SK-N-SH treated with all-trans-retinoic acid at 6 μM for 48 hours (cell line): ENCODE results near the gene MACF1.

ENCODE experiments used
- ARNTL ChIP-seq: fragments of 450-650 bp; formaldehyde crosslinking; IDR thresholded peaks from 2 replicates; pipeline ENCODE4 v1.5.0; 2020; ENCODE audit warnings: low read depth, mild to moderate bottlenecking, moderate library complexity, borderline replicate concordance
- BACH2 ChIP-seq: fragments of 250-450 bp; sonication (Bioruptor Pico); IDR thresholded peaks from 2 replicates; pipeline ENCODE4 v1.9.0; 2021; ENCODE audit warnings: mild to moderate bottlenecking, borderline replicate concordance
- OSR1 ChIP-seq: fragments of 250-450 bp; sonication (Bioruptor Pico); IDR thresholded peaks from 2 replicates; pipeline ENCODE4 v1.8.0; 2022; ENCODE audit warnings: moderate library complexity, mild to moderate bottlenecking, inconsistent platforms
- PPARA ChIP-seq: fragments of 250-450 bp; sonication (Bioruptor Pico); IDR thresholded peaks from 2 replicates; pipeline ENCODE4 v1.5.0; 2020; ENCODE audit warnings: mild to moderate bottlenecking, borderline replicate concordance
- RARB ChIP-seq: fragments of 250-450 bp; sonication (Bioruptor Pico); IDR thresholded peaks from 2 replicates; pipeline ENCODE4 v1.8.0; 2021; ENCODE audit warnings: mild to moderate bottlenecking, moderate library complexity
- SNAI2 ChIP-seq: fragments of 250-450 bp; sonication (Bioruptor Pico); IDR thresholded peaks from 2 replicates; pipeline ENCODE4 v1.5.0; 2020; ENCODE audit warnings: mild to moderate bottlenecking, moderate library complexity
- TCF4 ChIP-seq: fragments of 250-450 bp; sonication (Bioruptor Pico); IDR thresholded peaks from 2 replicates; pipeline ENCODE4 v1.8.0; 2021; ENCODE audit warnings: mild to moderate bottlenecking, moderate library complexity, borderline replicate concordance
- ZC3H10 ChIP-seq: fragments of 250-450 bp; sonication (Bioruptor Pico); IDR thresholded peaks from 2 replicates; pipeline ENCODE4 v1.5.1; 2021; ENCODE audit warnings: mild to moderate bottlenecking, moderate library complexity
- ZNF565 ChIP-seq: fragments of 450-650 bp; formaldehyde crosslinking; conservative IDR thresholded peaks from 2 replicates; pipeline ENCODE4 v1.5.0; 2020; ENCODE audit warnings: low read depth, mild to moderate bottlenecking, moderate library complexity
- ZNF70 ChIP-seq: fragments of 450-650 bp; formaldehyde crosslinking; IDR thresholded peaks from 2 replicates; pipeline ENCODE4 v1.5.0; 2020; ENCODE audit warnings: mild to moderate bottlenecking, moderate library complexity
- ZNF8 ChIP-seq: fragments of 450-650 bp; formaldehyde crosslinking; IDR thresholded peaks from 2 replicates; pipeline ENCODE4 v1.5.0; 2020; ENCODE audit warnings: mild to moderate bottlenecking, moderate library complexity
- TF ChIP-seq, protein P1 (sequence below): fragments of 250-450 bp; sonication (Bioruptor Pico); IDR thresholded peaks from 2 replicates; pipeline ENCODE4 v1.8.0; 2020; ENCODE audit warnings: mild to moderate bottlenecking, moderate library complexity, borderline replicate concordance
- TF ChIP-seq, protein P2 (sequence below): fragments of 250-450 bp; sonication (Bioruptor Pico); IDR thresholded peaks from 2 replicates; pipeline ENCODE4 v1.8.0; 2021; ENCODE audit warnings: low read depth, mild to moderate bottlenecking, moderate library complexity, borderline replicate concordance
- TF ChIP-seq, protein P3 (sequence below): fragments of 250-450 bp; sonication (Bioruptor Pico); IDR thresholded peaks from 2 replicates; pipeline ENCODE4 v1.5.1; 2020; ENCODE audit warnings: low read depth, mild to moderate bottlenecking, moderate library complexity

DNA sequence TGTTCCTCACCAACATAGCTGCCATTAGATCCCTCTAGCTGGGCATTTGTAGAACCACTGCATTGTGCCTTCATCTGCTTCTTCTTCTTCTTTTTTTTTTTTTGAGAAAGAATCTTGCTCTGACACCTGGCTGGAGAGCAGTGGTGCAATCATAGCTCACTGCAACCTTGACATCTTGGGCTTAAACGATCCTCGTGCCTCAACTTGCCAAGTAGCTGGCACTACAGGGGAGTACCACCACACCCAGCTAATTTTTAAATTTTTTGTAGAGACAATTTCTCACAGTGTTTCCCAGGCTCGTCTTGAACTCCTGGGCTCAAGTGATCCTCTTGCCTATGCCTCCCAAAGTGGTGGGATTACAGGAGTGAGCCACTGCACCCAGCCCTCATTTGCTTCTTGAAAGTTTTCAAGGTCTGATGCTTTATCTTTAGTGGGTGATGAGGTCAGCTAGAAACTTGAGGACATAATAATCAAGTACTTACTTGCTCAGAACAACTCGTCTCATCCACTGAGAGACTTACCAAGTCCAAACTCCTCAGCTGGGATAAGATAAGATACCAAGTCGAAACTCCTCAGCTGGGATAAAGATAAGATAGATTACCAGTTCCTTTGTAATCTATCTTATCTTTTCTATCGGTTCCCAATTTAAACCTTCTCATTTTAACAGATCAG, 71.5 kb downstream of the MACF1 start:
- TF ChIP-seq, protein P1, sequence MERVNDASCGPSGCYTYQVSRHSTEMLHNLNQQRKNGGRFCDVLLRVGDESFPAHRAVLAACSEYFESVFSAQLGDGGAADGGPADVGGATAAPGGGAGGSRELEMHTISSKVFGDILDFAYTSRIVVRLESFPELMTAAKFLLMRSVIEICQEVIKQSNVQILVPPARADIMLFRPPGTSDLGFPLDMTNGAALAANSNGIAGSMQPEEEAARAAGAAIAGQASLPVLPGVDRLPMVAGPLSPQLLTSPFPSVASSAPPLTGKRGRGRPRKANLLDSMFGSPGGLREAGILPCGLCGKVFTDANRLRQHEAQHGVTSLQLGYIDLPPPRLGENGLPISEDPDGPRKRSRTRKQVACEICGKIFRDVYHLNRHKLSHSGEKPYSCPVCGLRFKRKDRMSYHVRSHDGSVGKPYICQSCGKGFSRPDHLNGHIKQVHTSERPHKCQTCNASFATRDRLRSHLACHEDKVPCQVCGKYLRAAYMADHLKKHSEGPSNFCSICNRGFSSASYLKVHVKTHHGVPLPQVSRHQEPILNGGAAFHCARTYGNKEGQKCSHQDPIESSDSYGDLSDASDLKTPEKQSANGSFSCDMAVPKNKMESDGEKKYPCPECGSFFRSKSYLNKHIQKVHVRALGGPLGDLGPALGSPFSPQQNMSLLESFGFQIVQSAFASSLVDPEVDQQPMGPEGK (CRISPR knock-in tag), result no peak
- TF ChIP-seq TCF4 (CRISPR knock-in tag), result no peak
- TF ChIP-seq ZC3H10 (CRISPR knock-in tag), result no peak
- no peak for TF ChIP-seq ZNF565
- no peak for TF ChIP-seq ARNTL
- TF ChIP-seq OSR1 (CRISPR knock-in tag), result no peak
- no peak for TF ChIP-seq RARB (CRISPR knock-in tag)
- no peak for TF ChIP-seq ZNF8 (CRISPR knock-in tag)
- TF ChIP-seq PPARA (CRISPR knock-in tag), result no peak
- TF ChIP-seq SNAI2 (CRISPR knock-in tag), result no peak
- TF ChIP-seq ZNF70 (CRISPR knock-in tag), result no peak
- no peak for TF ChIP-seq BACH2 (CRISPR knock-in tag)
- TF ChIP-seq, protein P2, sequence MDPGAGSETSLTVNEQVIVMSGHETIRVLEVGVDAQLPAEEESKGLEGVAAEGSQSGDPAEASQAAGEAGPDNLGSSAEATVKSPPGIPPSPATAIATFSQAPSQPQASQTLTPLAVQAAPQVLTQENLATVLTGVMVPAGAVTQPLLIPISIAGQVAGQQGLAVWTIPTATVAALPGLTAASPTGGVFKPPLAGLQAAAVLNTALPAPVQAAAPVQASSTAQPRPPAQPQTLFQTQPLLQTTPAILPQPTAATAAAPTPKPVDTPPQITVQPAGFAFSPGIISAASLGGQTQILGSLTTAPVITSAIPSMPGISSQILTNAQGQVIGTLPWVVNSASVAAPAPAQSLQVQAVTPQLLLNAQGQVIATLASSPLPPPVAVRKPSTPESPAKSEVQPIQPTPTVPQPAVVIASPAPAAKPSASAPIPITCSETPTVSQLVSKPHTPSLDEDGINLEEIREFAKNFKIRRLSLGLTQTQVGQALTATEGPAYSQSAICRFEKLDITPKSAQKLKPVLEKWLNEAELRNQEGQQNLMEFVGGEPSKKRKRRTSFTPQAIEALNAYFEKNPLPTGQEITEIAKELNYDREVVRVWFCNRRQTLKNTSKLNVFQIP (CRISPR knock-in tag), result no peak
- TF ChIP-seq, protein P3, sequence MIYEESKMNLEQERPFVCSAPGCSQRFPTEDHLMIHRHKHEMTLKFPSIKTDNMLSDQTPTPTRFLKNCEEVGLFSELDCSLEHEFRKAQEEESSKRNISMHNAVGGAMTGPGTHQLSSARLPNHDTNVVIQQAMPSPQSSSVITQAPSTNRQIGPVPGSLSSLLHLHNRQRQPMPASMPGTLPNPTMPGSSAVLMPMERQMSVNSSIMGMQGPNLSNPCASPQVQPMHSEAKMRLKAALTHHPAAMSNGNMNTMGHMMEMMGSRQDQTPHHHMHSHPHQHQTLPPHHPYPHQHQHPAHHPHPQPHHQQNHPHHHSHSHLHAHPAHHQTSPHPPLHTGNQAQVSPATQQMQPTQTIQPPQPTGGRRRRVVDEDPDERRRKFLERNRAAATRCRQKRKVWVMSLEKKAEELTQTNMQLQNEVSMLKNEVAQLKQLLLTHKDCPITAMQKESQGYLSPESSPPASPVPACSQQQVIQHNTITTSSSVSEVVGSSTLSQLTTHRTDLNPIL, result no peak
